ES-I3 (cell line): ENCODE results near the gene ACOT7.
"Not testable (repeated sequence)": the region's sequence is repeated elsewhere in the genome, so short reads cannot be mapped to it uniquely, and the experiment has no call there.

Experiments
- H3K36me3 ChIP-seq: 2 replicates; pipeline ENCODE4 v1.6.1; 2013; ENCODE audit warnings: mild to moderate bottlenecking, low read length, control low read depth, moderate library complexity; ENCODE audit not compliant: insufficient read depth
- H3K4me1 ChIP-seq: 2 replicates; pipeline ENCODE4 v1.6.1; 2013; ENCODE audit warnings: mild to moderate bottlenecking, control low read depth, low read length; ENCODE audit not compliant: insufficient read depth
- H3K9ac ChIP-seq: 2 replicates; pipeline ENCODE4 v1.6.1; 2013; ENCODE audit warnings: low read depth, mild to moderate bottlenecking, low read length, moderate library complexity
- H3K9me3 ChIP-seq: 2 replicates; pipeline ENCODE4 v1.6.1; 2013; ENCODE audit warnings: mild to moderate bottlenecking, low read length, moderate library complexity; ENCODE audit not compliant: control insufficient read depth, insufficient read depth

ACOT7 gene

GRCh38 chr1:6395781-6396244, 2.2 kb upstream of the ACOT7 start:
- H3K36me3 ChIP-seq, H3K4me1 ChIP-seq, H3K9me3 ChIP-seq, H3K9ac ChIP-seq: not testable (repeated sequence)

DNA sequence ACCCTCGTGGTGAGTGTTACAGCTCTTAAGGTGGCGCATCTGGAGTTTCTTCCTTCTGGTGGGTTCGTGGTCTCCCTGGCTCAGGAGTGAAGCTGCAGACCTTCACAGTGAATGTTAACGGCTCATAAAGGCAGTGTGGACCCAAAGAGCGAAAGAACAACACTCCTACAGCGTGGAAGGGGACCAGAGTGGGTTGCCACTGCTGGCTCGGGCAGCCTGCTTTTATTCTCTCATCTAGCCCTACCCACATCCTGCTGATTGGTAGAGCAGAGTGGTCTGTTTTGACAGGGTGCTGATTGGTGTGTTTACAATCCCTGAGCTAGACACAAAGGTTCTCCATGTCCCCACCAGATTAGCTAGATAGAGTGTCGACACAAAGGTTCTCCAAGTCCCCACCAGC, 1.6 kb upstream of the ACOT7 start:
- H3K9me3 ChIP-seq, H3K9ac ChIP-seq, H3K4me1 ChIP-seq, H3K36me3 ChIP-seq: not testable (repeated sequence)

GRCh38 chr1:6392809-6393399, 663 bp downstream of the ACOT7 start:
- Histone ChIP-seq H3K36me3 (no peaks in the 10 kb centered on the region), H3K9ac (peak overlapping the region; percentile 68), H3K9me3 (no peaks in the 10 kb centered on the region), H3K4me1 (peaks cover 4% of the 10 kb centered on the region; the same call in 1 of the 2 replicates)

DNA sequence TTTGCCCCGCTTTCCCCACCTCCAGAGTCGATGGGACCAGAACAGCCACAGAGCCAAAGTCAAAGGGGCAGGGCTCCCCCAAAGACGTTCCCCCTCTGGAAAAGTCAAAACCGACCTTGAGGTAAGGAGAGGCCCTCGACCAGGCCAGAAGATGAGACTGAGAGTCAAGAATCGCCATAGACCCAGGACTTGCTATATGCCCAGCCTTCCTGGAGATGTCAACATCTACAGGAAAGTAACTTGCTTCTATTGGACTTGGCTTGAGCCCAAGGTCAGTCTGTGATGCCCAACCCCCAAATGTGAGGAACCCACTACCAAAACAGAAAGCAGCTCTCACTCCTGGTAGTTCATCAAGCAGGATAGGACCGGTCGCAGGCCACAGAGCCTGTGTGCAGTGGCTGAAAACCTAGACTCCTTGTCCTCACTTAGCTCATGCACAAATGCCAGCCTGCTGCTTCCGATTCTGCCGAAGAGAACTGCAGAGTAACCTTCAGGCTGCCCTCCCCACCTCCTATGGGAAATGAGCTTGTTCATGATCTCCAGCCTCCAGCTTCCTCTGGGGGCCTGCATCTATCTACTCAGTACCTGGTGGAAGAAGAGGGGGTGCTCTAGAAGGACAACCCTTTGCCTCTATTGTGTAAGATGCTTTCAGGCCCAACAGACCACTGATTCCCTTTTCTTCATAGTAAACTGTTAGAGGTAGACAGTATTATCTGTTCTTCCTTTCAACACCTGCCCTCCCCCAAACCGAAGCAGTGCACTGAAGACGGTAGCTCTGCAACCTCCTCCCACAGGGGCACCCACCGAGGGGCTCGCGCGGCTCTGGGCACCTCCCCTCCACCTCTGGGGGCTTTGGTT, 1.4 kb downstream of the ACOT7 start:
- Histone ChIP-seq H3K36me3 (no peaks in the 10 kb centered on the region), H3K9me3 (no peaks in the 10 kb centered on the region), H3K4me1 (peaks cover 7% of the 10 kb centered on the region), H3K9ac (peak overlapping the region; percentile 68)

GRCh38 chr1:6389971-6390370, 3.6 kb downstream of the ACOT7 start:
- no peaks in the 10 kb centered on the region for H3K36me3 ChIP-seq
- no peak overlapping the region for H3K9ac ChIP-seq
- H3K4me1 ChIP-seq = peaks cover 17% of the 10 kb centered on the region
- no peaks in the 10 kb centered on the region for H3K9me3 ChIP-seq

DNA sequence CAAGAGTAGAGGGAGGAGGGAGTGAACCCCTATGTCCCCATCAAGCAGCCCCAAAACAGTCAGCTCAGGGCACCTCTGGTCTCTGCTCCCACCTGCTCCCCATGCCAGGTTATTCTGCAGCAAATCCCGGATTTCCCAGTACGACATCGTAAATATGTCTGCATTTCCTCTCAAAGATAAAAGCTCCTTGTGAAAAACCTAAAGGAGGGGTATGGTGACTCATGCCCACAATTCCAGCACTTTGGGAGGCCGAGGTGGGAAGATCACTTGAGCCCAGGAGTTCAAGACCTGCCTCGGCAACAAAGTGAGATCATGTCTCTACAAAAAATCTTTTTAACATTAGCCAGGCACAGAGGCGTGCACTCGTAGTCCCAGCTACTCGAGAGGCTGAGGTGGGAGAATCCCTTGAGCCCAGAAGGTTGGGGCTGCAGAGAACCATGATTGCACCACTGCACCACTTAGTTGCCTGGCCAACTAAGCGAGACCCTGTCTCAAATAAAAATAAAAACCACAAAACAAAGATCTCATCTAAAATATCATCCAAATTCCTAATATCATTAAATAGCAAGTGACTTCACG, 7.1 kb downstream of the ACOT7 start:
- Histone ChIP-seq H3K4me1 (peaks cover 13% of the 10 kb centered on the region), H3K9ac (peak overlapping the region; percentile 56), H3K36me3 (no peaks in the 10 kb centered on the region), H3K9me3 (no peaks in the 10 kb centered on the region)

GRCh38 chr1:6385488-6386191, 7.9 kb downstream of the ACOT7 start:
- Histone ChIP-seq H3K36me3 (no peaks in the 10 kb centered on the region), H3K9ac (peak overlapping the region; percentile 56), H3K9me3 (no peaks in the 10 kb centered on the region)

DNA sequence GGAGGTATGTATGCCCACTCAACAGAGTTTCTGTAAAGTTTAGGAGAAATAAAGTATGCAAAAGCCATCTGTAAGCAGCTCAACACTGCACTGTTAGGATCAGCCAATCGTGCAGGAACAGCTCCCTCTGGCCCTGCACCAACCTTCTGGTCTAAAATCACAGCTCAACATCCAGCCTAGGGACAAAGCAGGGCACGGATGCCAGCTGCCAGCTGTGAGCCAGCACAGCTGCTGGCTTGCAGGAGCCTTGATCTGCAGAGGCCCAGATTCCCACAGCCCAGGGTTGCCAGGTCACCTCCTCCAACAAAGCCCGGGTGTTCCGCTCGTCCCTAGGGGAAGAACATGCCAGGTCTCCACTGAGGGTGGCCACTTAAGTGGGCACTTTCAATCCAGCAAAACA, 8.6 kb downstream of the ACOT7 start:
- Histone ChIP-seq H3K4me1 (peaks cover 13% of the 10 kb centered on the region), H3K9me3 (no peaks in the 10 kb centered on the region), H3K9ac (peak overlapping the region; percentile 56), H3K36me3 (no peaks in the 10 kb centered on the region)

More at GRCh38 chr1:6385488-6386191, 7.9 kb downstream of the ACOT7 start:
- H3K4me1 ChIP-seq = peaks cover 13% of the 10 kb centered on the region

DNA sequence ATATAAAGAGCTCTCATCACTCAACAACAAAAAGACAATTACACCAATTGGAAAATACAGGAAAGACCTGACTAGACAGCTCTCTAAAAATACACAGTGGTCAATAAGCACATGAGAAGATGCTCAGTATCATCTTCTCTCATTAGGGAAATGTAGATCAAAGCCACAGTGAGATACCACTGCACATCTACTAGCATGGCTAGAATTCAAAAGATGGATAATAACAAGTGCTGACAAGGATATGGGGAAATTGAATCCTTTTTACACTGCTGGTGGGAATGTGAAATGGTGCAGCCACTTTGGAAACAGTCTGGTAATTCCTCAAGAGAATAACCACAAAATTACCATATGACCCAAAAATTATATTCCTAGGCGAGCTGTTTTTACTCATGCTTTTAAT, 9.4 kb downstream of the ACOT7 start:
- H3K36me3 ChIP-seq = no peaks in the 10 kb centered on the region
- no peak overlapping the region for H3K9ac ChIP-seq
- H3K4me1 ChIP-seq = peaks cover 13% of the 10 kb centered on the region
- H3K9me3 ChIP-seq = no peaks in the 10 kb centered on the region

- Histone ChIP-seq H3K4me1 (no peaks in the 10 kb centered on the region; the same call in 1 of the 2 replicates), H3K36me3 (no peaks in the 10 kb centered on the region), H3K9me3 (no peaks in the 10 kb centered on the region), H3K9ac (no peak overlapping the region)
Measured at GRCh38 chr1:6380037-6380436, 13.5 kb downstream of the ACOT7 start.

GRCh38 chr1:6378096-6378746, 15.3 kb downstream of the ACOT7 start:
- Histone ChIP-seq H3K9me3 (no peaks in the 10 kb centered on the region), H3K4me1 (no peaks in the 10 kb centered on the region), H3K9ac (no peak overlapping the region), H3K36me3 (no peaks in the 10 kb centered on the region)

GRCh38 chr1:6373961-6374720, 19.4 kb downstream of the ACOT7 start:
- Histone ChIP-seq H3K36me3 (no peaks in the 10 kb centered on the region), H3K9ac (no peak overlapping the region), H3K9me3 (no peaks in the 10 kb centered on the region), H3K4me1 (no peaks in the 10 kb centered on the region)

DNA sequence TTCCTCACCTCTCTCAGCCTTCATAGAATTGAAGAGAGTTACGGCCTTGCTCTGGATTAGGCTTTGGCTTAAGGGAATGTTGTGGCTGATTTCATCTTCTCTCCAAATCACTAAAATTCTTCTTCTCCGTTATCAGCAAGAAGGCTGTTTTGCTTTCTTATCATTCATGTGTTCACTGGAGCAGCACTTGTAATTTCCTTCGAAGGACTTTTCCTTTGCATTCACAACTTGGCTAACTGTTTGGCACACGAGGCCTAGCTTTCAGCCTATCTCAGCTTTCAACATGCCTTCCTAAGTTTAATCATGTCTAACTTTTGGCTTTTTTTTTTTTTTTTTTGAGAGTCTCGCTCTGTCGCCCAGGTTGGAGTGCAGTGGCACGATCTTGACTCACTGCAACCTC, 21.3 kb downstream of the ACOT7 start:
- H3K36me3 ChIP-seq, H3K9ac ChIP-seq, H3K9me3 ChIP-seq, H3K4me1 ChIP-seq: not testable (repeated sequence)
